Neural progenitor cell (in vitro differentiated cells): ENCODE data around the gene MMP20. TPM values are rescaled to one million over a fixed set of nuclear protein-coding genes. Genes with fewer than 3 reads are reported as not detected.

Source experiments
- DNase-seq: peaks from one replicate; pipeline ENCODE4 v3.0.0-alpha.2; 2016; ENCODE audit warnings: low spot score
- H2AFZ ChIP-seq: fragments of 200-600 bp; sonication (generic); replicated peaks from 2 replicates; pipeline ENCODE4 v1.6.1; 2016; ENCODE audit warnings: antibody characterized with exemption
- H3F3A ChIP-seq: fragments of 200-600 bp; sonication (generic); 2 replicates; pipeline ENCODE4 v1.6.1; 2016; ENCODE audit warnings: antibody characterized with exemption, low read depth
- H3K27ac ChIP-seq: fragments of 200-600 bp; sonication (generic); 2 replicates; pipeline ENCODE4 v1.5.1; 2016; ENCODE audit warnings: mild to moderate bottlenecking
- H3K27me3 ChIP-seq: fragments of 200-600 bp; sonication (generic); 2 replicates; pipeline ENCODE4 v1.6.1; 2016; ENCODE audit warnings: mild to moderate bottlenecking, moderate library complexity
- H3K36me3 ChIP-seq: fragments of 200-600 bp; sonication (generic); 2 replicates; pipeline ENCODE4 v1.5.1; 2016
- H3K4me1 ChIP-seq: fragments of 200-600 bp; sonication (generic); 2 replicates; pipeline ENCODE4 v1.6.1; 2016; ENCODE audit warnings: mixed run types
- H3K4me2 ChIP-seq: fragments of 200-600 bp; sonication (generic); 2 replicates; pipeline ENCODE4 v1.6.1; 2016
- H3K4me3 ChIP-seq: fragments of 200-600 bp; sonication (generic); 2 replicates; pipeline ENCODE4 v1.5.1; 2016
- H3K79me2 ChIP-seq: fragments of 200-600 bp; sonication (generic); 2 replicates; pipeline ENCODE4 v1.6.1; 2016; ENCODE audit warnings: low read depth
- H3K9ac ChIP-seq: fragments of 200-600 bp; sonication (generic); 2 replicates; pipeline ENCODE4 v1.6.1; 2016
- H3K9me3 ChIP-seq: fragments of 200-600 bp; sonication (generic); 2 replicates; pipeline ENCODE4 v1.5.1; 2016; ENCODE audit warnings: low read depth
- H4K20me1 ChIP-seq: fragments of 200-600 bp; sonication (generic); 2 replicates; pipeline ENCODE4 v1.6.1; 2016; ENCODE audit warnings: low read depth
- H3K27ac Mint-ChIP-seq: 3 replicates; pipeline ENCODE4 v1.8.0; 2021; ENCODE audit warnings: mixed read lengths
- H3K27me3 Mint-ChIP-seq: 2 replicates; pipeline ENCODE4 v1.8.0; 2022; ENCODE audit warnings: low read depth, mild to moderate bottlenecking, inconsistent platforms, moderate library complexity, mixed read lengths; ENCODE audit not compliant: insufficient read depth
- H3K36me3 Mint-ChIP-seq: 3 replicates; pipeline ENCODE4 v1.8.0; 2021; ENCODE audit warnings: mixed read lengths
- H3K4me1 Mint-ChIP-seq: 3 replicates; pipeline ENCODE4 v1.8.0; 2021; ENCODE audit warnings: mixed read lengths
- H3K4me3 Mint-ChIP-seq: 3 replicates; pipeline ENCODE4 v1.8.0; 2021; ENCODE audit warnings: mild to moderate bottlenecking, moderate library complexity, mixed read lengths
- H3K9me3 Mint-ChIP-seq: 3 replicates; pipeline ENCODE4 v1.8.0; 2020; ENCODE audit warnings: mixed read lengths
- EZH2 ChIP-seq: fragments of 200-600 bp; sonication (generic); IDR thresholded peaks from 2 replicates; pipeline ENCODE4 v1.6.1; 2017; ENCODE audit warnings: antibody characterized with exemption, mild to moderate bottlenecking, moderate library complexity
- EZH2phosphoT487 ChIP-seq: fragments of 200-600 bp; sonication (generic); IDR thresholded peaks from 2 replicates; pipeline ENCODE4 v1.6.1; 2017; ENCODE audit warnings: antibody characterized with exemption
- total RNA-seq: library from RNA; depleted of rRNA; stranded (reverse); fragments of >200 nt; gene quantifications from 2 replicates; pipeline ENCODE4 v1.2.3, GENCODE V29; 2015; ENCODE audit warnings: low replicate concordance
- TF ChIP-seq, protein P1 (sequence below): fragments of 200-600 bp; sonication (generic); IDR thresholded peaks from 2 replicates; pipeline ENCODE4 v1.5.1; 2017; ENCODE audit warnings: antibody characterized with exemption, mild to moderate bottlenecking

The MMP20 gene
- total RNA-seq, 1 donor from 2014 or later = not detected

DNA sequence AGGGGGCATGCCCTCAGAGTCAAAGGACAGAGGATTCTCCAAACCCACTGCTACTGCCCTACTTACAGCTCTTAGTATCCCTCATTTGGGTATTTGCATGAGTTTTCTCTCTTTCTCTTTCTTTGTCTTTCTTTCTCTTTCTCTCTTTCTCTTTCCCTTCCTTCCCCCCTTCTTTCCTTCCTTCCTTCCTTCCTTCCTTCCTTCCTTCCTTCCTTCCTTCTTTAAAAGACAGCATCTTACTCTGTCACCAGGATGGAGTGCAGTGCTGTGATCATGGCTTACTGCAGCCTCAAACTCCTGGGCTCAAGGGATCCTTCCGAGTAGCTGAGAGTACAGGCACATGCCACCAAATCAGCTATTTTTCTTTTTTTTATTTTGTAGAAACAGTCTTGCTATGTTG is 80.5 kb downstream of the MMP20 start:
- Mint-ChIP-seq H3K27me3 (peaks cover 2% of the 10 kb centered on the region), H3K4me3 (no peak overlapping the region), H3K9me3 (no peaks in the 10 kb centered on the region), H3K4me1 (no peaks in the 10 kb centered on the region), H3K36me3 (no peaks in the 10 kb centered on the region), H3K27ac (no peak overlapping the region)
- no peaks in the 10 kb centered on the region for H3F3A ChIP-seq
- no peak for DNase-seq
- H3K36me3 ChIP-seq = no peaks in the 10 kb centered on the region
- no peak overlapping the region for H2AFZ ChIP-seq
- no peak overlapping the region for H3K4me2 ChIP-seq
- no peak overlapping the region for H3K9ac ChIP-seq
- no peak for TF ChIP-seq EZH2phosphoT487
- TF ChIP-seq, protein P1, sequence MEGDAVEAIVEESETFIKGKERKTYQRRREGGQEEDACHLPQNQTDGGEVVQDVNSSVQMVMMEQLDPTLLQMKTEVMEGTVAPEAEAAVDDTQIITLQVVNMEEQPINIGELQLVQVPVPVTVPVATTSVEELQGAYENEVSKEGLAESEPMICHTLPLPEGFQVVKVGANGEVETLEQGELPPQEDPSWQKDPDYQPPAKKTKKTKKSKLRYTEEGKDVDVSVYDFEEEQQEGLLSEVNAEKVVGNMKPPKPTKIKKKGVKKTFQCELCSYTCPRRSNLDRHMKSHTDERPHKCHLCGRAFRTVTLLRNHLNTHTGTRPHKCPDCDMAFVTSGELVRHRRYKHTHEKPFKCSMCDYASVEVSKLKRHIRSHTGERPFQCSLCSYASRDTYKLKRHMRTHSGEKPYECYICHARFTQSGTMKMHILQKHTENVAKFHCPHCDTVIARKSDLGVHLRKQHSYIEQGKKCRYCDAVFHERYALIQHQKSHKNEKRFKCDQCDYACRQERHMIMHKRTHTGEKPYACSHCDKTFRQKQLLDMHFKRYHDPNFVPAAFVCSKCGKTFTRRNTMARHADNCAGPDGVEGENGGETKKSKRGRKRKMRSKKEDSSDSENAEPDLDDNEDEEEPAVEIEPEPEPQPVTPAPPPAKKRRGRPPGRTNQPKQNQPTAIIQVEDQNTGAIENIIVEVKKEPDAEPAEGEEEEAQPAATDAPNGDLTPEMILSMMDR = no peak
- TF ChIP-seq EZH2 = no peak
- no peaks in the 10 kb centered on the region for H3K27me3 ChIP-seq
- H4K20me1 ChIP-seq = no peaks in the 10 kb centered on the region
- H3K27ac ChIP-seq = no peak overlapping the region
- no peaks in the 10 kb centered on the region for H3K4me1 ChIP-seq
- no peaks in the 10 kb centered on the region for H3K9me3 ChIP-seq
- no peak overlapping the region for H3K4me3 ChIP-seq
- H3K79me2 ChIP-seq = no peaks in the 10 kb centered on the region

DNA sequence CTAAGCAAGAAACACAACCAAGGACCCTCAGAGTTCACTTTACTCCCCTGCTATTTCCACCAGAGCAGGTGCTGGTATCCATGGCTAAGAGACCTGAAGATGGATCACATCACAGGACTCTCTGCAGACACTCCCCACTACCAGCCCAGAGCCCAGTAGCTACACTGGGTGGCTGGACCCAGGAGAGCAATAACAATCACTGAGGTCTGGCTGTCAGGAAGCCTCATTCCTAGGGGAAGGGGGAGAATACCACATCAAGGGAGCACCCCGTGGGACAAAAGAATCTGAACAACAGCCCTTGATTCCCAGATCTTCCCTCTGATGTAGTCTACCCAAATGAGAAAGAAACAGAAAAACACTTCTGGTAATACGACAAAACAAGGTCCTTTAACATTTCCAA is 85.6 kb downstream of the MMP20 start:
- no peak for DNase-seq
- H3K36me3 ChIP-seq = no peaks in the 10 kb centered on the region
- no peak overlapping the region for H3K27ac Mint-ChIP-seq
- no peak overlapping the region for H3K4me3 ChIP-seq
- H3K27ac ChIP-seq = no peak overlapping the region
- peaks cover 8% of the 10 kb centered on the region for H3K4me1 ChIP-seq
- no peak overlapping the region for H3K4me2 ChIP-seq
- TF ChIP-seq EZH2 (no peak), EZH2phosphoT487 (no peak)
- TF ChIP-seq, protein P1 = no peak
- H2AFZ ChIP-seq = no peak overlapping the region
- peaks cover under 1% of the 10 kb centered on the region for H3K27me3 Mint-ChIP-seq
- H3K79me2 ChIP-seq = no peaks in the 10 kb centered on the region
- no peaks in the 10 kb centered on the region for H3K27me3 ChIP-seq
- no peak overlapping the region for H3K9ac ChIP-seq
- no peaks in the 10 kb centered on the region for H3K9me3 ChIP-seq
- no peaks in the 10 kb centered on the region for H3F3A ChIP-seq
- H4K20me1 ChIP-seq = no peaks in the 10 kb centered on the region
- H3K9me3 Mint-ChIP-seq = no peaks in the 10 kb centered on the region
- no peak overlapping the region for H3K4me3 Mint-ChIP-seq
- no peaks in the 10 kb centered on the region for H3K36me3 Mint-ChIP-seq
- no peaks in the 10 kb centered on the region for H3K4me1 Mint-ChIP-seq

DNA sequence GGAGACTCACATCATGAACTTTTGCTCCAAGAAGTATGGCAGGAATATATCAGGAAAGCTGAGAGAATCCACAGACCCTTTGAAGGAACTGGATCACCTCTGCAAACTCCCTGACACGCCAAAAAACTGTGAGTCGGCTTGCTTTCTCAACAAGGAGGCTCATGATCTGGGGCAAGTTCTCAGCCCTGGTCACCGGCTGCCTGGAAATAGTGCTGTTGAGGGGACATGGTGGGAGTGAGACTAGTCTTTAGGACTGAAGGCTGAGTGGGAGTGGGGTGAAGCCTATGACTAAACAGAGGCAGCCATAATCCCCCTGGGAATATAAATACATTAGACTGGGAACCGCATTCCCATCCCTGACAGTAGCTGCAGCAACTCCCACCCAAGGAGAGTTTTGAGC is 86.2 kb downstream of the MMP20 start:
- Histone ChIP-seq H4K20me1 (no peaks in the 10 kb centered on the region), H3K27me3 (no peaks in the 10 kb centered on the region), H3K4me3 (no peak overlapping the region), H3K36me3 (no peaks in the 10 kb centered on the region), H3F3A (no peaks in the 10 kb centered on the region), H3K79me2 (no peaks in the 10 kb centered on the region), H3K4me2 (no peak overlapping the region), H3K4me1 (peaks cover 8% of the 10 kb centered on the region), H3K9me3 (no peaks in the 10 kb centered on the region), H3K27ac (no peak overlapping the region), H3K9ac (no peak overlapping the region), H2AFZ (no peak overlapping the region)
- Mint-ChIP-seq H3K36me3 (no peaks in the 10 kb centered on the region), H3K27me3 (no peaks in the 10 kb centered on the region), H3K27ac (no peak overlapping the region), H3K4me3 (no peak overlapping the region), H3K9me3 (no peaks in the 10 kb centered on the region), H3K4me1 (no peaks in the 10 kb centered on the region)
- no peak for DNase-seq
- TF ChIP-seq EZH2phosphoT487 (no peak), EZH2 (no peak)
- TF ChIP-seq, protein P1 = no peak
